ENCODE measurements around the gene JMJD8.
A peak's percentile ranks its signal among the peaks of the same experiment; 100 is the strongest.

The JMJD8 gene

GRCh38 chr16:686459-687260 lies 2.5 kb upstream of the JMJD8 start:
- Histone ChIP-seq H3K36me3 (peaks cover 27 to 55% (median 39%) of the 10 kb centered on the region in 11 experiments), H3K4me1 (peaks cover 48 to 75% (median 59%) of the 10 kb centered on the region in 10 experiments), H4K20me1 (peaks cover 17 to 42% (median 23%) of the 10 kb centered on the region in 11 experiments; a peak in 21 of 22 replicates), H3K4me3 (no peak overlapping the region), H3K9ac (peak overlapping the region in 1 of 11 experiments; percentile 19; a peak in 1 of 22 replicates), H3K9me3 (replicated peaks in 1 of 11) (no peaks in the 10 kb centered on the region), H3K27me3 (peaks cover 6 to 10% (median 9%) of the 10 kb centered on the region in 11 experiments; a peak in 21 of 22 replicates), H3K27ac (no peak overlapping the region), H3K4me2 (peak overlapping the region in 2 of 11 experiments; percentile 19 to 95; a peak in 1 of 22 replicates)
- TF ChIP-seq Cebpa-rat (IDR thresholded peaks at IDR 0.05), result no peak

GRCh38 chr16:685967-686366 lies 1.8 kb upstream of the JMJD8 start:
- Histone ChIP-seq H3K27ac (no peak overlapping the region), H4K20me1 (peaks cover 24 to 49% (median 30%) of the 10 kb centered on the region in 11 experiments; a peak in 21 of 22 replicates), H3K4me3 (no peak overlapping the region), H3K9me3 (replicated peaks in 1 of 11) (no peaks in the 10 kb centered on the region), H3K9ac (peak overlapping the region in 2 of 11 experiments; percentile 19 to 27; a peak in 1 of 22 replicates), H3K4me2 (peak overlapping the region in 3 of 11 experiments; percentile 19 to 99 (median 95); a peak in 3 of 22 replicates), H3K36me3 (peaks cover 33 to 60% (median 44%) of the 10 kb centered on the region in 11 experiments), H3K27me3 (peaks cover 0 to 3% (median 2%) of the 10 kb centered on the region in 11 experiments; a peak in 15 of 22 replicates), H3K4me1 (peaks cover 55 to 82% (median 66%) of the 10 kb centered on the region in 10 experiments)
- TF ChIP-seq Cebpa-rat (IDR thresholded peaks at IDR 0.05), result no peak

- Histone ChIP-seq H3K9me3 (replicated peaks in 1 of 11) (no peaks in the 10 kb centered on the region), H3K27me3 (no peaks in the 10 kb centered on the region), H3K36me3 (peaks cover 33 to 60% (median 44%) of the 10 kb centered on the region in 11 experiments), H3K4me3 (peak overlapping the region in 3 of 10 experiments; percentile 11 to 96 (median 90); a peak in 3 of 20 replicates), H3K9ac (peak overlapping the region in 3 of 11 experiments; percentile 9 to 37 (median 36); a peak in 3 of 22 replicates), H4K20me1 (peaks cover 26 to 55% (median 36%) of the 10 kb centered on the region in 11 experiments; a peak in 21 of 22 replicates), H3K27ac (no peak overlapping the region), H3K4me2 (peak overlapping the region; percentile 61 to 99 (median 98); a peak in 21 of 22 replicates), H3K4me1 (peaks cover 52 to 75% (median 63%) of the 10 kb centered on the region in 10 experiments)
- TF ChIP-seq Cebpa-rat (IDR thresholded peaks at IDR 0.05), result no peak
Measured at GRCh38 chr16:684961-685696, 995 bp upstream of the JMJD8 start.

- H4K20me1 ChIP-seq, result peaks cover 26 to 65% (median 42%) of the 10 kb centered on the region in 11 experiments; a peak in 21 of 22 replicates
Measured at GRCh38 chr16:683396-684070, 601 bp downstream of the JMJD8 start.

DNA sequence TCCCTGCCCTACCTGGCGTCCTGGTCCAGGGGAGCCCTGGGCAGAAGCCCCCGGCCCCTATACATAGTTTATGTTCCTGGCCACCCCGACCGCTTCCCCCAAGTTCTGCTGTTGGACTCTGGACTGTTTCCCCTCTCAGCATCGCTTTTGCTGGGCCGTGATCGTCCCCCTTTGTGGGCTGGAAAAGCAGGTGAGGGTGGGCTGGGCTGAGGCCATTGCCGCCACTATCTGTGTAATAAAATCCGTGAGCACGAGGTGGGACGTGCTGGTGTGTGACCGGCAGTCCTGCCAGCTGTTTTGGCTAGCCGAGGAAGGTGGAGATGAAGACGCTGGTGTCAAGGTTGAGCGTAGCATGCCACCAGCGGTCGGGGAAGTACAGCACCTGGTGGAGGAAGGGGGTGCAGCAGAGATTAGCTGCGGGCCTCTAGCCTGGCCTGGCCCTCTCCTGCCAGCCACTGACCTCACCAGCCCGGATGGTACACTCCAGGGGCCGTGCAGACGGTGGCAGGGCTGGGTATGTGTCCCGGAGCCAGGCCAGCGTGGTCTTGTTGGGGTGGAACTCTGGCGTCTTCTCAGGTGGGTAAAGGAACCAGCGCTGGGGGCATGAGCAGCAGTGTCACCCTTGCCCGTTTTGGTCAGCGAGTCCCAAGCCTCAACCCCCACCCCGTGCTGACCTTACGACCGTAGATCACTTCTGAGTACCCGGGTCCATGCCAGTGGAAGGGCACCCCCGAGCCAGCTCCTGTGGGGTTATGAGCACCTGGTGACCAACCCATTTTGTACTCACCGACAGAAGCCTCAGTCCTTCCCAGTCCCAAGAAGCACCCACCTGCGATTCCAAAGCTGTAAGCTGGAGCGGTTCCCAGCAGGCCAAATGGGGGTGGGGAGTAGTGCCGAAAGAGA lies 1.4 kb downstream of the JMJD8 start:
- Histone ChIP-seq H3K36me3 (peaks cover 33 to 55% (median 41%) of the 10 kb centered on the region in 11 experiments), H3K9me3 (replicated peaks in 1 of 11) (no peaks in the 10 kb centered on the region), H3K4me3 (peak overlapping the region; percentile 64 to 98 (median 81)), H3K27ac (peak overlapping the region in 4 of 11 experiments; percentile 75 to 81 (median 78); a peak in 2 of 22 replicates), H3K27me3 (no peaks in the 10 kb centered on the region), H3K9ac (peak overlapping the region; percentile 84 to 96 (median 89); a peak in 21 of 22 replicates), H3K4me1 (peaks cover 42 to 64% (median 52%) of the 10 kb centered on the region in 10 experiments), H4K20me1 (peaks cover 26 to 68% (median 46%) of the 10 kb centered on the region in 11 experiments; a peak in 21 of 22 replicates), H3K4me2 (peak overlapping the region; percentile 95 to 99 (median 99))
- no peak for TF ChIP-seq Cebpa-rat (IDR thresholded peaks at IDR 0.05)

More at GRCh38 chr16:683396-684070, 601 bp downstream of the JMJD8 start:
- Histone ChIP-seq H3K4me2 (peak overlapping the region; percentile 95 to 99 (median 99)), H3K4me3 (peak overlapping the region; percentile 64 to 98 (median 80)), H3K9ac (peak overlapping the region; percentile 84 to 96 (median 87)), H3K27ac (peak overlapping the region; percentile 58 to 85 (median 78)), H3K27me3 (no peaks in the 10 kb centered on the region), H3K36me3 (peaks cover 33 to 60% (median 44%) of the 10 kb centered on the region in 11 experiments), H3K4me1 (peaks cover 46 to 71% (median 57%) of the 10 kb centered on the region in 10 experiments), H3K9me3 (replicated peaks in 1 of 11) (no peaks in the 10 kb centered on the region)
- TF ChIP-seq Cebpa-rat (IDR thresholded peaks at IDR 0.05), result no peak

DNA sequence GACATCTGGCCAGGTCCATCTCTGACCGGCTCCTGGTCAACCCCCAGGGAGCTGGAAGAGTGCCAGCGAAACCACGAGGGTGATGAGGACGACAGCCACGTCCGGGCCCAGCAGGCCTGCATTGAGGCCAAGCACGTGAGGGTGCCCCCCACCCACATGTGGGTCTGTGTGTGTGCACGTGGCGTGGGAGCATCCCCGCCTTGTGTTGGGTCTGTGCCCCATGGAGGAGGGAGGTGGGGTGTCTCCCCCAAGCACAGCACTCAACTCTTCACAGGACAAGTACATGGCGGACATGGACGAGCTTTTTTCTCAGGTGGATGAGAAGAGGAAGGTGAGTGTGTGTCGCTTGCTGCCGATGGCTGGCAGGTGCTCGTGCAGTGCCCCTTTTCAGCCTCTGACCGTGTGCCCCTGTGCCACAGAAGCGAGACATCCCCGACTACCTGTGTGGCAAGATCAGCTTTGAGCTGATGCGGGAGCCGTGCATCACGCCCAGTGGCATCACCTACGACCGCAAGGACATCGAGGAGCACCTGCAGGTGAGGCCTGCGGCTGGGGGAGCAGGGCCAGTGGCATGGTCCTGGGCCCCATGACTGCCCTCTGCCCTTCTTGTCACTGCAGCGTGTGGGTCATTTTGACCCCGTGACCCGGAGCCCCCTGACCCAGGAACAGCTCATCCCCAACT lies 2.2 kb downstream of the JMJD8 start:
- peak overlapping the region; percentile 95 to 99 (median 99) for H3K4me2 ChIP-seq
- H3K4me1 ChIP-seq, result peaks cover 42 to 64% (median 52%) of the 10 kb centered on the region in 10 experiments
- H3K9me3 ChIP-seq (replicated peaks in 1 of 11), result no peaks in the 10 kb centered on the region
- no peak for TF ChIP-seq Cebpa-rat (IDR thresholded peaks at IDR 0.05)
- no peaks in the 10 kb centered on the region; a peak in 2 of 22 replicates for H3K27me3 ChIP-seq
- H3K9ac ChIP-seq, result peak overlapping the region; percentile 87 to 96 (median 91); a peak in 21 of 22 replicates
- H4K20me1 ChIP-seq, result peaks cover 26 to 70% (median 47%) of the 10 kb centered on the region in 11 experiments; a peak in 21 of 22 replicates
- H3K27ac ChIP-seq, result peak overlapping the region in 2 of 11 experiments; percentile 82; a peak in 4 of 22 replicates
- H3K36me3 ChIP-seq, result peaks cover 28 to 47% (median 33%) of the 10 kb centered on the region in 11 experiments
- peak overlapping the region; percentile 75 to 98 (median 90) for H3K4me3 ChIP-seq
